GM18520 (cell line): ENCODE measurements around the gene NR2F1.
"Not testable (repeated sequence)": the region's sequence is repeated elsewhere in the genome, so short reads cannot be mapped to it uniquely, and the experiment has no call there.

Experiments used
- ATAC-seq: cut with Tn5 transposase; IDR thresholded peaks from one replicate; pipeline ENCODE4 v1.9.1; 2021; ENCODE audit not compliant: unreplicated experiment

NR2F1 gene

DNA sequence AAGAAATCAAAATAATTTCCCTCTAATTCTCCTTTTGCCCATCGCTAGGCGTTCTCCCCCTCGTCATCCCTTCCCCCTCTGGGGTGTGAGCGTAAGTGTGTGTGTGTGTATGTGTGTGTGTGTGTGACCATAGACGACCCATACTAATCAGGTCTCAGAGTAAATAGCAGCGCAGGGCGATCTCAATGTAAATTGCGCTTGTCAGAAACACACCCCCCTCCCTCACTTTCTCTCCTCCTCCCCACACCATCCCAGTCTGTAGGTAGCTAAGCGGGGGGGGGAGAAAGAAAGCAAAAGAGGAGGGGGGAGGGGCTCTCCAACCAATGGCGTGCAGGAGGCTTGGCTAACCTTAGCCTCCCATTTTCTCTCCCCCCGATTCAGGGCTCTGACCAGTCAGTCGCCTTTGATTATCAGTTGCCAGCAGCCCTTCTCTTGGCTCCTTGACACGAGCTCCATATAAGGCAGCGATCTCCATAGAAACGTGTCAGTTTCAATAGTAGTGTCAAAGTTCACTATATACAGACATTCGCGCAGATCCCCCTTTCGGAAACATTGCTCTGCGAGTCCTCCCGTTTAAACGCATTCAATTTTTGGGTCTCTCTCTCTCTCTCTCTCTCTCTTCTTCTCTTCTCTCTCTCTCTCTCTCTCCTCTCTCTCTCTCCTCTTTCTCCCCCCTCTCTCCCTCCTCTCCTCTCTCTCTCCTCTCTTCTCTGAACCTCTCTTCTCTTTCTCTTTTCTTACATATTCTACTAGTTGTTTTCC, at the start of gene NR2F1:
Gene NR2F1 (plus strand): TSS at position 546 of the 762 bp plus-strand sequence. CDS start 1,802 bp downstream, outside the sequence.
- ATAC-seq, result no peak

DNA sequence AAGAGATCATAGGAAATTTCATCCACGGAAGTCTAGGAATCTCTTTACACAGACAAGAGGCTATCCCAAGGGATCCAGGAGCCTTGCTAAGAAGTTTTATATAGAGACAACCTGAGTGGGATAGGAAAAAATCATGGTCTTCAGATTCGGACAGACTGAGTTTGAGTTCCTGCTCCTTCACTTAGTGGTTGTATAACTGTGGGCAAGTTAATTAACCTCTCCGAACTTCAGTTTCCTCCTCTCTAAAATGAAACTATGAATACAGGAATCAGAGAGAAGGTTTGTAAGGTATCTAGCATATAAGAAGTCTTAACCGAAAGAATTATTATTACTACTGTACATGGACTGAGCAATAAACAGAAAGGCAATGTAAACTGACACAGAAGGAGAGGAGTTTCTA, 37.1 kb upstream of the NR2F1 start:
- ATAC-seq, result no peak

DNA sequence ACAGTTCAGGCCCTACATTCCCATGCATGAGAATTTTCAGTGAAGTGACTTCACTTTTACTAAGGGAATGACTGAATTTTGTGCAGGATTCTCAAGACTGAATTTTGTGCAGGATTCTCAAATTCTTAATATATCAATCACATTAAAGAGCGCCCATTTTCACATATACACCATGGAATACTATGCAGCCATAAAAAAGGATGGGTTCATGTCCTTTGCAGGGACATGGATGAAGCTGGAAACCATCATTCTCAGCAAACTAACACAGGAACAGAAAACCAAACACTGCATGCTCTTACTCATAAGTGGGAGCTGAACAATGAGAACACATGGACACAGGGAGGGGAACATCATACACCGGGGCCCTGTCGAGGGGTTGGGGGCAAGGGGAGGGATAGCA, 33.4 kb upstream of the NR2F1 start:
- ATAC-seq, result not testable (repeated sequence)

DNA sequence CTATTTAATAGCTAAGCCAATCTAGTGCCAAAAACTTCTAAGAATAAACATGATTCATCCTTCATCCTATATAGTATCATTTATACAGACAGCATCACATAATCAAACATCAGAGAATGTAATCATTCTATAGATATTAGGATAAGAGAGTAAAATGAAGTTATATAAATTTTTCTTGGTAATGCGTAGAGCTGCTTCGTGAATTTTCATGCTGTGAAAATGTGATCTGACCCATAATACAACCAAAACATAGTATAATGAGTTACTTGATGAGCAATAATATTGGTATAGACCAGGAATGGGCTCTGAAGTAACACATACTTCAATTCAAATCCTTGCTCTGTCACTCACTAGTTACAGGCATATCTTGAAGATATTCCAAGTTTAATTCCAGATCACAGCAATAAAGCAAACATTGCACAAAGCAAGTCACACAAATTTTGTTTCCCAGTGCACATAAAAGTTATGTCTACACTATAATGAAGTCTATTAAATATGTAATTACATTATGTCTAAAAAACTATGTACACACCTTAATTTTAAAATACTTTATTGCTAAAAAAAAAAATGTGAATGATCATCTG, 25.9 kb upstream of the NR2F1 start:
- no peak for ATAC-seq

DNA sequence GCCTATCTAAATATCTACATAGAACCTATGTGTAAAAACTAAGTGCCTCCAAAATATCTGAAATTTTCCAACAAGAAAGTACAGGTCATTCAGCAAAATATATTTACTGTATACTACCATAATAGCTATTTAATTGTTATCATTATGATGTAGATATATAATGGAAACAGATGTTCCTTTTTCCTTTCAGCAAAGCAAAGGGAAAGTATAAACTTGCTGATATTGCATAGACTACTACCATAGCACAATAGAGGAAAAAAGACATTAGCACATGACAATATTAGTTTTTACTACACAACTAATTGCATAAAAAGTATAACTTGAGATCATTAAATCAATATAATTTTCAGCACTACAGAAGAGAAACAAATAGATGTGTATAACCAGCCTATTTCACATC, 16.9 kb upstream of the NR2F1 start:
- ATAC-seq, result no peak

DNA sequence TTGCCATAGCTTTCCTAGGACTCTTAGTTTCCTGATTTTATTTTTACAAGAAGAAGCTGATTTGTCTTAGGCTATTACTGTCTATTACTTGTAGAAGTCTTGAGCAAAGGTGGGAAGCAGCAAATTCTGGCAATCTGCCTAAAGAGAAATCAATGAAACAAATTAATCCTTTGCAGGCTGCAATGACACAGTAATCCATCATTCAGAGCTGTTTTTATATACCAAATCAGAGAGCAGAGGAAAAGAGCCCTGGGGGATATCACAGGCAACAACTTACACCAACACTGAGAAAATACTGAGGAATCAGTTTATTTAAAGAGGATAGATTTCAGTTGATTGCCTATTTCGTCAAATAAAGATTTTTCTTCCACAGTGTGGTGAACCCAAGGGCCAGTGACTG, 15.6 kb upstream of the NR2F1 start:
- ATAC-seq, result no peak

DNA sequence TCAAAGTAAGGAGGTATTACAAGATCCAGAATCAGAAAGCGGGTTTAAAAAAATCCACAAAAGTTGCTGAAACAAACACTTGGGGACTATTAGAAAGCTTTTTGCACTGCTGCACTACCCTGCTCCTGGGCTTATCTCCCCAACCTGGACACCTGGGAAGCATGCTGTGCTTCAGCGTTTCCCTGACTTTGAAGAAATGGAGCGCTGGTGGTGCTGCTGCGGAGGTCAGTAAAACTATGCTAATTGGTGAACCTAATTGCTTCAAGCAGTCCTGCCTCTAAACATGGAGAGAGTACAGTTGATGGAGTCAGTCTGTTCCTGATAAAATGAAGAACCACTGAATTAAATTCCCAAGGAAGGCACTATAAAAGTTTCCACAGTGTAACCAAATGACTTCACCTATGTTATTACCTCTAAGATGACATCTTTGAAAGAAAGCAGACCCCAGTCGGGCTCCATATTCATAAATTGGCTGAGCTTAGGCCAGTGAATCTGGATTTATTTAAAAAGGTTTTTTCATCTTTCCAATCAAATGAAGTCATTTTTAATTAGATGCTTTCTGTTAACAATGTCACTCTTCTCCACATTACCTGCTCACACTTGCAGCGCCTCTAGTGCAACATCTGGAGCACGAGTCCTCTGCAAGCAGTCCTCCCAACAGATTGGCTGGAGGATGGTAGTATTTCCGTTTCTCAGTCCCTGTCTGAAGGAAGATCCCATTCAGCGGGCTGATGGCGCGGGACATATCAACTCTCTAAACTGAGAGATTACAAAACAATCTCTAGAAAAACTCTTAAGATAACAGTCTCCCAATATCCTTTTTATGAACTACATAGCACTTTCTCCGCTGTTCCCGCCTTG, 13.5 kb upstream of the NR2F1 start:
- ATAC-seq, result no peak

DNA sequence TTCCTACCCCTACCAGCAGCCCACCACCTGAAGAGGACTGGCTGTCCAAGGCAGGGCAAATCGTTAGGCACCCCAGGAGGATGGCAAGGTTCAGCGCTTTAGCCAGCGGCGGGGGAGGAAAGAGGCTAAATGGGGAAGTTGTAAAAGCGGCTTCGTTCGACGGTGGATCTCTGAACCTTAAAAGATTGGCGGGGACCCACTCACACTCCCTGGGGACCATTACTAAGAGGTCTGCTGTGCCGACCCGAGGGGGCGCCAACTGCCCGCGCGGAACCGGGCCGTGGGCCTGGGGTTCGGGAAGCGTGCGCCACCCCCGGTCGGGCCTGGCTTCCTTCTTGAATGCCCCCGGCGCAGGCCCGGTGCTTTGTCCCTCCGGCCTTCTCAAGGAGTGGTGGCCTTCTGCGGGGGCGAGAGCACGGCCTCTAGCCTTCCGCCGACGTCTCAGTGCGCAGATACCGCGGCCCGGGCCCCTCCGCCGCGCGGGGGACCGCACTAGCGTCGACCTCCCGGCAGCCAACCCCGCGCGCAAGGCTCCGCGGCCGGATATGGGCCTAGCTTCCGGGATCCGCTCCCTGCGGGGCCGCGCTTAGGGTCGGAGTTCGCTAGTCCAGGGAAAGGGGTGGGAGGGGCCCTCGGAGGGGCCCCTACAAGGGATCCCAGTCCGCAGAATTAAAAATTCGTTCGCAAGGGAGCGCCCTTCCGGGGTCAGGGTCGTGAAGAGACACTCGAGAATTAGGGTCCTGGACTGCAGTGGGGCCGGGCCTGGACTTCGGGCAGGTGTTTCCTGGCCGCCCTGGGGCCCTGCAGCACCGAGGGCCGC, 12.5 kb upstream of the NR2F1 start:
- ATAC-seq, result no peak

DNA sequence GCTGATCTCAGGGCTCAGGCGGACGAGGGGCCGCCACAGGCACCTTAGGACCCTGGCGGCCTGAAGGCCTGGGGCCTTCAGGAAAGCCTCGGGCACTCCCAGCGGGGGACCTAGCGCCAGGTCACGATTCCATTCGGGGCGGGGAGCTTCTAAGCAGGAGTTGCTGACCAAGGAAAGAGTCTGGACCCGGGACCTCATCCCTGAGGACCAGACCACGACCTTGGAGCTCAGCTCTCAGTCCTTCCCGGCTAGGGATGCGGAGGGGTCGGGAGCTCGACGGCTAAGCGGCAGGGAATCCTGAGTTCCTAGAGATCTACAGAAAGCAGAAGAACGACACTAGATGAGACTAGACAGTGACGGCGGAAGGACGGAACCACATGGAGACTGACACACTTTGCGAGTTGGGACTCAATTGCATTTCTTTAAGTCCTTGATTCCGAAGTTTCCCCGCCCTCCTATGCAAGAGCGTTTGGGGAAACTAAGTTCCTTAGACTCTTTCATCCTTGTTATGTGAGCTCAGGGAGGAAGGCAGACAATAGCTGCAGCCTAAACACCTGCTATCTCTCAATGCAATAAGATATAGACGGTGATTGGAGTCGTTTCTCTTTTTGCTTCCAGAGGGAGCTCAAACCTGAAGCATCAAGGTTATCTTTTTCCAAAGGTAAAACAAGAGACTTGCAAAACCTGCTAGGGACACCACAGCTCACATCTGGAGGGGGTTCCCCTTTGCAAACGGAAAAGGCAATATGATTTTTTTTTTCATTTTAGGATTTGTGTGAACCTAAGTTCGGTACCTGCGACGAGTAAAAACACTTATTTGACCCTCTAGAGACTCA, 11.7 kb upstream of the NR2F1 start:
- no peak for ATAC-seq

DNA sequence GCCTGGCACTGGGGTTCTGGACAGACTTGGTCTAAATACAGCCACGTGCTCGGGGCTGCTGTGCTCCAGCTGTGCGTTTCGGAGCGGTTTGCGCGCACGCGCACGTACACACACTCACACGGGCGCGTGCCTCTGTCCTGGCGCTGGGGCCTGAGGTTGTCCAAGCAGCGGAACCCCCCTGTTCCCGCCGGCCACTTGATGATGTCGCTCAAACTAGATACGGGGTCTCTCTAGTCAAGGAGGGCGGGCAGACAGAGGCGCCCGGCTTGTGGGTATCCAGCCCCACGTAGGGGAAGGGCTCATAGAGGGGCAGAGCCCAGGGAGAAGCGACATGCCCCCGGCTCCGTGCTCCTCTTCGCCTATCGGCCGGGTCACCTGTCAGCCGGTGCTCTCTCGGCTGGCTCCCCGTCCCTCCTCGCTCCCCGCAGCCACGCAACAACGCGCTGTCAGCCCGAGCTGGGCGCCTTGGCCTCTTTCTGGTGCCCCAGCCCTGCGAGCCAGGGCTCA, 10.9 kb upstream of the NR2F1 start:
- no peak for ATAC-seq

DNA sequence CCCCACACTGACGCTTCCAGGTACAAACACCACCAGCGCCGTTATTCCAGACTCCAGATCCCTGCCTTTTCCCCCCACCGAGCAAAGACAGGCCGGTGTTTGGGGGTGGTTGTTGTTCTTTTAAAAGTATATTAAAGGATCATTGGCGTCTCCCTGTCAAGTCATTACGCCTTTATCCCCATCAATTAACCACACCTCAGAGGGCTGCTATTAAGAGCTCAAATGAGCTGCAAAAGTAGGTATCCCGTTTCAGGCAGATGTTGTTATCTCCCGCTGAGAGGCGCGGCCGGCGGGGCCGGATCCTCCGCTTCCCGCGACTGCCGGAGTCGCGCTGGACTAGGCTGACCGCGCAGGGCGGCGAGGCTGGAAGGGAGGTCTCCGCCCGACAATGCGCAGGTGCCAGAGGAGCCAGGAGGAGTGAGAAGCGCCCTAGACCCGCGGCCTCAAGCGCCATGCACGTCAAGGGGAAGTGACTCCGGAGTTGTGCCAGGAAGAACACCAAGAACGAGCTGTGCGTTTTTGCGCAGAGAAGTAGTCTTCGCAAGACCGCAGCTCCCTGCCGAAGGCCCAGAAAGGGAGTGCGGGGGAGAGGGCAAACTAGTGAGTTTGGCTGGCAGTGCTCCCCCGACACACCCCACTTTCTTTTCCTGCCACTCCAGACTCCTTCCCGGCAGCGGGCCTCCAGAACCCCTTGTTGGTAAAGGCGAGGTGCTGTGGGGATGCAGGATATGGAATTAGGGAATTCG, 10.2 kb upstream of the NR2F1 start:
- no peak for ATAC-seq

DNA sequence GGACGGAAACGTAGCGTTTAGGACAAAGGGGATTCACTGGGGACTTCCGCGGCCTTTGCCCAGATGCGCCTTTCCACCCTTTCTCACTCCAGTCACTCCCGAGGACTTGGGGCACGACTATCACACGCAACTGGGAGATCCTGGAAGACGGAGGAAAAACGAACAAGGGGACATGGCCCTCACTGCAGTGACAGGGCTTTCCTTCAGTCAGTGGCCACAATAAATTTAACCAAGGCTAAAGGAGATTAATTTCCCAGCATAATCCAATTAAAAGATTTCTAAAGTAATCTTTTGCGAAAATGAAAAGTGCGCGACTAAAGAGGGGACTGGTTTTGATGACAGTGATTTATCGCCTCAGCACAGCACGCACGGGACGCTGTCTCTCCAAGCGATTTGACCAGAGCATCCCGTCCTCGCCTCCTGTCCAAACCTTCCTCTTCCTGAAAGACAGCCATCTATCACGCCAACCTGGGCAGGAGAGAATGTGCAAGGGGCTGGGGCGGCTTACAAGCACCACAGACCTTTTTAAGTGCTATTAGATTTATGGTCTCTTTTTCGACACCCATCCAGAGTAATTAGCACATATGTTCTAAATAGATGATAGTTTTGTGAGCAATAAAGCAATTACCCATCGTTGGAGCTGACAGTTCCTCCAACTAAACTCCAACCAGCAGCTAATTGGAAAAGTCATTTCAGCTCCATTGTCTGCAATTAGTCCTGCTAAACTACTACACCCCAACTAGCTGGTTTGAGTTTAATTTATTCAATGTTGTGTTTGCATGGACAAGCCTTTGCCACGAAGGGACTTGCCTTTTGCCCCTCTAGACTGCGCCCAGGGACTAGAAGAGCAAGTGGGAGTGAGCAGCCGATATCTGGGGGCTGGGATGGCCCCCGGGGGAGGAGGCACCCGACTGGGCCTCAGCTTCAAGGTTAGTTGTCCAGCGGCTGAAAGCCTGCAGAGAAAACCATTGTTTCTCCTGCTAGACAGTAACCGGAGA, 9.4 kb upstream of the NR2F1 start:
- no peak for ATAC-seq

DNA sequence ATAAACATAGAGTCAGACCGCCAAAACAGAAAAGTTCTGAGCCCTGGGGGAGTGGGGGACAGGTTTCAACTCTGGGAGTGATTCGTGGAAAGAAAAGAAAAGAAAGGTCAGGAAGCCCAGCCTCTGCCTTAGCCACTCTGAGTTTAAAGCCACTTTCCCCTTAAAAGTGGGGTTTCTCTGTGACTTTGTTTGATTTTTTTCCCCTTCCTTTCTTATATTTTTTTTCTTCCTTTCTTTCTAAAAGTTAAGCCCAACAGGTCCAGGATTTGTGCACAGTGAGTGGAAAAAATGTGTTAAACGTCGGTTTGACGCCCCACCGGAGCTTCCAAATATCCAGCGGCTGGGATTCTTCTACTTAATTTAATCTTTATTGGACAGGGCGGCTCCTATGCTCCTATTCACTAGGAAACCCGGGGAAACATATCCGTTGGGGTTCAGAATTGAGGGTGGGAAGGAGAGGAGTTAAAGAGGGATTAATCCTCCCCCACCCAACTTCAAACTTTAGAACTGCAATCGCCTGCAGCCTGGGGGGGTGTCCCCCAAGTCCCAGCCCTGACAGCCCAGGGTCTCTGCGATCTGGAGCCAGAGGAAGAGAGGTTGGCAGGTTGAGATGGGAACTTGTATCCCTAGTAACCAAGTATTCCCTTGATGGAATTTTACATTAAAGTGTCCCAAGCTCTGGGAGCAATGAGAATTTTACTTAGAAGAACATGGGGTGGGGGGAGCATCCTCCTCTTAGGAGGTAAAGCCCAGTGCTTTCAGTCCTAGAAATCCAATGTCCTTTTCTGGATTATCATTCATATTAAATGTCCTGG, 8.3 kb upstream of the NR2F1 start:
- ATAC-seq, result no peak

DNA sequence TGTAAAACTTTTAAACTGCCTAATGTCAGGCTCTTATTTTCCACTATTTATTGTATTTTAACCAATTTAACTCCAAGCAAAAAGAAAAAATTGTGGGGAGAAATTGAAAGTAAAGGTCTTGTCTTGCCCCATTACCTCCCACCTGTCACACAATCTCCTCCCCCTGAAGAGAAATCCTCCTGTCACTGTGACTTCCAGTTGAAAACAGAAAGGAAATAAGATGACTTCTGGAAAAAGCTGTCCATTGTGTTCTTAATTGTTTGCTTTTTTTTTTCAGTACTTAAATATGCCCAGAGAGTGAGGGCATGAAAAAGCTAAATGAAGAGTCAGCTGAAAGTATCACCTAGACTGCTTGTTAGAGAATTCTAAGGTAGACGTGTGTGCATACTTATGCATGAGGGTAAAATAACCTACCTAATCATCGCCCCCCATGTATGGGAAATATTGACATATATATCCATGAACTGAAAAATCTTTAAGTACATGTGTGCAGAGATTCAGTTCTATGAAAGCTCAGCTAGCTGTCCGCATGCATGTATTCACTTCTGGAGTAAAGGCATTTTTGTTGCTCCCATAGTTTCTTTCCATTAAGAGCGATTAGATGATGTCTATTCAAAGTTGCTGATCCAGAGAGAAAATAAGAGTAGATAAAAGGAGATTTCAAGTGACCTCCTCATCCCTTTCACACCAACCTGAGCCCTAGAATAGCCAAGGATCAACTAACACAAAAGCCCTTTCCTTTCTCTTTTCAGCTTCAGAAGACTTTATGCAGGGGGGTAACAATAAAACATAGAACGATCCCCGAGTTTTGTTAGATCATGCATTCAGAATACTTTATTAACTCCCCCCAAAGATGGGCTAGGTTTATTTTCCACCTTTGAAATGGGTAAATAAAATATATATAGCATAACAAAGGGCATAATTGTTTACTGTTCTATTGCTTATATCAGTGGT, 7.3 kb upstream of the NR2F1 start:
- no peak for ATAC-seq

DNA sequence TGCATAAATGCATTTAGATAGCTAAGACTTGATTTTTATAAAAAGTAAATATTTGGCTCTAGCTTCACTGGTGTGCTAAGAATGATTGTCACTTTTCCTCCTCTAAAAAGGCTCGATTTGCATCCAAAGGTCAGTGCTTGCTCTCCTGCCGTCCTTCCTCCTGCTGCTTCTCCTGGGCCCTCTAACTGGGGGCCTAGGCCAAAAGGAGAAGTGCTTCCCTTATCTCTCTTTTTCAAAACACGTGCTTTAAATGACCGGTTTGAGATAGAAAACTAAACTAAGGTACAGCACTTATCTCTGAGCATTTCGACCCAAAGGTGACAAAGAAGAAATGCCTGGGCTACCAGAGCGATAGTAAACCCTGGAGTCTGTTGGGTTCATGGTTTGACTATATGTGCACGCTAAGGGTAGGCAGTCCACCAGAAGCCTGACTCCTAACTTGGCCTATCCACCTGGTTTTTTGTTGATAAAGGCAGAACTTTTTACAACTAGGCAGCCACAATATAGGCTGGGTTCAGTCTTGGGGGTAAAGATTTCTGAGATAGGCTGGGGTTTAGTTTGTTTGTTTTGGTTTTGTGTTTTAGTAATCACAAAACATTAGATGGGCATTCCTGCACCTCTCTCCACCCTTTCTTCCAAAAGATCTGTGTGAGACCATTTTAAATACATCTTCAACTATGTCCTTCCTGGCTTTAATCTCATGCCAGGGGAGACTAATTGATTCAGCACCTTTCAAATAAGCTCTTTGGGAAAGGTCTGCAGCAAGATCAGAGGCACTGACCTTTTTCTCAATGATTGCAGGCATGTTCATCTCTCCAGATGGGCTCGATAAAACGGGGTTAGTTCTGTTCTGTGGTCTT, 5.8 kb upstream of the NR2F1 start:
- no peak for ATAC-seq
